Islet of Langerhans (tissue), 1 donor: ENCODE measurements around the gene SLC15A4.
"Not testable (repeated sequence)": the region's sequence is repeated elsewhere in the genome, so short reads cannot be mapped to it uniquely, and the experiment has no call there.

Source experiments
- FAIRE-seq: peaks from one replicate; lab custom pipeline; 2011; peaks lifted over from hg19 to GRCh38; lab: Jason Lieb, UNC

Gene SLC15A4

DNA sequence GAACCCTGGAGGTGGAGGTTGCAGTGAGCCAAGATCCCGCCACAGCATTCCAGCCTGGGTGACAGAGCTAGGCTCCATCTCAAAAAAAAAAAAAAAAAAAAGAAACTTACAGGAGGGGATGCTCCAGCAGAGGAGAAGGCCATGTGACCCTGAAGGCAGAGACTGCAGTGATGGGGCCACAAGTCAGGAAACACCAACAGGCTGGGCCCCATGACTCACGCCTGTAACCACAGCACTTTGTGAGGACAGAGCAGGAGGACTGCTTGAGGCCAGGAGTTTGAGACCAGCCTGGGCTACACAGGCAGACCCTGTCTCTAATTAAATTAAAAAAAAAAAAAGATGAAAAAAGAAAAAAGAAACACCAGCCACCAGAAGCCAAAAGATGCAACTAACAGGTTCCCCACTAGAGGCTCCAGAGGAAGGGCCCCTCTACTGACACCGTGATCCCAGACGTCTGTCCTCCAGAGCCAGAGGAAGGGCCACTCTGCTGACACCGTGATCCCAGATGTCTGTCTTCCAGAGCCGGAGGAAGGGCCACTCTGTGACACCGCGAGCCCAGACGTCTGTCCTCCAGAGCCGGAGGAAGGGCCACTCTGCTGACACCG, 20.4 kb upstream of the SLC15A4 start:
- FAIRE-seq: no peak

DNA sequence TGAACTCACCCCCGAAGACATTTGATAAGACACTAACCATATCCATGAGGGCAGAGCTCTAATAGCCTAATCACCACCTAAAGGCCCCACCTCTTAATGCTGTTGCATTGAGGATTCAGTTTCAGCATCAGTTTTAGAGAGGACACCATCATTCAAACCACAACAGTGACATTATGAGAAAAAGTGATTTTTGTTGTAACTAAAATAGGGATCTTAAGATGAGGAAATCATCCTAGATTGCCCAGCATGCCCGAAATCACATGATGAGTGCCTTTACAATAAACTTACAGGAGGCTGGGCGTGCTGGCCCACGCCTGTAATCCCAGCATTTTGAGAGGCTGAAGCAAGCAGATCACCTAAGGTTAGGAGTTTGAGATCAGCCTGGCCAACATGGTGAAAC, 19.8 kb upstream of the SLC15A4 start:
- no peak for FAIRE-seq

DNA sequence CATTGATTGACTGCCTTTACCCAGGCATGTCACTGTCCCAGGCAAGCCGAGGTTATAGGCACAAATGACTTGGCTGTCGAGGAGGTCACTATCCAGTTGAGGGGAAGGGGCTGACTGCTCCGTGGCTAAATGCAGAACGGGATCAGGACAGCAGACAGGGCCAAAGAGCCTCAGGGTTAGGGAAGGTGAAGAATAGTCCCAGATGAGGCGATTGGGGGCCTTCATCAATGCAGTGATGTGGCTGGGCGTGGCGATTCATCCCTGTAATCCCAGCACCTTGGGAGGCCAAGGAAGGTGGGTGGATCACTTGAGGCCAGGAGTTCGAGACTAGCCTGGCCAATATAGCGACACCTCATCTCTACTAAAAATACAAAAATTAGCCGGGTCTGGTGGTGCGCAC, 18.8 kb upstream of the SLC15A4 start:
- FAIRE-seq: no peak

DNA sequence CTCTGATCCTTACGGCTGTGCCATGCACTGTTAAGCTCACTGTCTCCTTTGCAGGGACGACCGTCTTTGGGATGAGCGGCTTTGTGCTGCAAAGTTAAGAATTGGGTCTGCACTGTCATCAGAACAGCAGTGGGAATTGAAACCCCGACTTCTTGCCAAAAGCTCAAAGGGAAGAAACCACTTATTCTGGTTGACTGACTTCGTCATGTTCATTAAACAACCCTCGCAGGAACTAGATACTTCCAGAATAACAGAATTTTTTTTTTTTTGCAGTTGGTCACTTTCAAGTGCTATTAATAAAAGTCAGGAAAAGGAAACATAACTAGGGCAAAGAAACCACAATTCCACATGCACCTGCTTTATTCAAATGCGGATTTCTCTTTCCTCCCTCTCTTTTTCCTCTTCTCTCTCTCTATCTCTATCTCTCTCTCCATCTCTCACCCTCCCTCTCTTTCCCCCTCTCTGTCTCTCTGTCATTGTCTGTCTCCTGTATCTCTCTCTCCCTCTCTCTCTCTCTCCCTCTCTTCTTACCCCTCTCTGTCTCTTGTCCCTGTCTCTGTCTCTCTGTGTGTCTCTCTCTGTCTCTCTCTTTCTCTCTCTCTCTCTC, 17.2 kb upstream of the SLC15A4 start:
- FAIRE-seq: no peak

DNA sequence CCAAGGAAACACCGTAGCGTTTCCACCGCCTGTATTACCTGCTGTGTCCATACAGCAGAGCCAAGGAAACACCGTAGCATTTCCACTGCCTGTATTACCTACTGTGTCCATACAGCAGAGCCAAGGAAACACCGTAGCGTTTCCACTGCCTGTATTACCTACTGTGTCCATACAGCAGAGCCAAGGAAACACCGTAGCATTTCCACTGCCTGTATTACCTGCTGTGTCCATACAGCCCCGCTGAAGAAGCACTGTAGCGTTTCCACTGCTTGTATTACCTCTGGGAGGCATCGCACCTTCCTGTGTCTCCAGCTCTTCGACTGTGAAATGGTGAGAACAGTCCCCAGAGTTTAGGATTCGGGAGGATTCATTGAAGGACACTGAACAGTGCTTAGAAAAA, 16.1 kb upstream of the SLC15A4 start:
- FAIRE-seq: not testable (repeated sequence)

DNA sequence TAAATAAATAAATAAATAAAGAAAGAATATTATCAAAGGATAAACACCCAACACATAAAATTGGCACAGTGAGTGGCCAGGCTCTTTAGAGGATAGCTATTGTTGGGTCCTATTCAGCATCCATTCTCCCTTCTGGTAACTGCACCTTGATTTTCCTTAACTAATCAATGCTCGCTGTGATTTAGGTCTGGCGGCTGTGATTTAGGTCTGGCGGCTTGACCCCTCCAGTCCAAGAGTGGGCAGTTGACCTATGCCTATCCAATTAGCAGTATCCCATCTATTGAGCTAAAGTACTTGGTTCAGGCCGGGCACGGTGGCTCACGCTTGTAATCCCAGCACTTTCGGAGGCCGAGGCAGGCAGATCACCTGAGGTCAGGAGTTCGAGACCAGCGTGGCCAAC, 9.7 kb upstream of the SLC15A4 start:
- no peak for FAIRE-seq

DNA sequence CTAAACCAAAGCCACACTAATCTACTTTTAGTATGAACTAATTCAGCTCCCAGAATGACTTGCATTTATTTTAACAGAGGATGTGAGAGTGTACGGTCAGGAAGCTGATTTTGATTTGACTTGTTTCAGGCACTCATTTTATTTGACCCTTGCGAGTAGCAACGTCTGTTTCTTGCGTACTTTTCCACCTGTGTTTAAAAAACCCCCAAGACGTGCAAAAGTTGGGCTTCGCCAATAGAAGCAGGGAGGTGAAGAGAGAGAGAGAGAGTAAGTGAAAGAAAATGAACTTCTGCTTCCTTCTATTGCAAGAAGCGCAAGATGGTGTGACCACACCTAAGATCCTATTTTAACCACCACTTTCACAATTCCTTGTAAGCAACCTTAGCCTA, 6.7 kb upstream of the SLC15A4 start:
- FAIRE-seq: no peak

DNA sequence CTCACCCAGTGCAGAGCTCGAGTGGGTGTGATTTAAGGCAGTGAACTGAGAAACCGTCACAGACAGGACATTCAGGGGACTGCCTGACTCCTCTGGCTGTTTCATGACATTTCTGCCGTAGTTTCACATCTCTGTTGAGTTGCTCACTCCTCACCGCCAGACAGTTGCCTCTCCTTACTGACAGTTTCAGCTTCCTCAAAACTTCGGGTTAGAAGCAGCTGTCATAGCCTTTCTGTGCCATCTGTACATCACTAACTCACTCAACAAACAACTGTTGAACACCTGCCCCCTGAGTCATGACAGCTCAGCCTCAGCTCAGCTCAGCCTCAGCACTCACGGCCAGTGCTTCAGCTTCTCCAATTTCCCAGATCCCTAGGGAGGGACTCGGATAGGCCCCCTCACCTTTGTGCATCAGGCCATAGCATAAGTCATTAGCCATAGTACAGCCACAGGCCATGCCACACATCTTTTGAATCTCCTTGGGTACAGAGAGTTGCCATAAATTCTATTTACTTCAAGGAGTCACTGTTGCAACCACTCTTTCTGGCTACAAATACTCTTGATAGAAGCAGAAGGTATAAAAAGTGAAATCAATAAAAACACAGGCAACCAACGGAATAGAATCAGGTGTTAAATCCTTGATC, 6.2 kb upstream of the SLC15A4 start:
- FAIRE-seq: no peak

DNA sequence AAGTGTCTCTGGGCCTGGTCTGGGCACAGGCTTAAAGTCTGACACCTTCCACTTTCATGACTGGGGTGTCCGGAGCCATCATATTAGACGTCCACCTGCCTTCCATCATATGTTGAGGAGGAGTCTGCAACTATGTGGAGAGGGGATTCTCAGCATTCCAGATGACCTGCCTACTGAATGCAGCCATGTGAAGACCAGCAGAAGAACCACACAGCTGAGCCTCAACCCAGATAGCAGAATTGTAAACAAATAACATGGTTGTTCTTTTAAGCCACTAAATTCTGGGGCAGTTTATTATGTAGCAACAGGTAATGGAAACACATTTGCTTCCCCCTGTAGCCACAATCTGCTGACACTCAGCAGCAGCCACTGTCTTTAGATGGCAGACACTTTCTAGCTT, 4.0 kb upstream of the SLC15A4 start:
- no peak for FAIRE-seq

DNA sequence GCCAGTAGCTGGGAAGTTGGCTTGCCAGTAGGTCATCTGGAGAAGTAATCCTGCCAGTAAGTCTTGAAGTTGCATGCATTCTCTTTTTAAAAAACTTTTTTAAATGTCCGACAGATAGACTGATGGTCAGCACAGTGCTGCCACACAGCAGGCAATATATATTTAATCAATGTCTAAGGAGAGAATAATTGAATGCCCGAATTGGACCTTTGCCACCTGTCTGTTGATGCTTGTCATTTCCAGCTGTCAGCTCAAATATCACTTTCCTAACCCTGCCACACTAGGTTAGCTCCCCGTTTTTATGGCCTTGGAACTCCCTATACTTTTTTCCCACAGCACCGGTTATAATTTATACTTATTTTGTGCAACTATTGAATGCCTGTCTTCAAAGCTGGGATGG, 2.1 kb upstream of the SLC15A4 start:
- FAIRE-seq: no peak

DNA sequence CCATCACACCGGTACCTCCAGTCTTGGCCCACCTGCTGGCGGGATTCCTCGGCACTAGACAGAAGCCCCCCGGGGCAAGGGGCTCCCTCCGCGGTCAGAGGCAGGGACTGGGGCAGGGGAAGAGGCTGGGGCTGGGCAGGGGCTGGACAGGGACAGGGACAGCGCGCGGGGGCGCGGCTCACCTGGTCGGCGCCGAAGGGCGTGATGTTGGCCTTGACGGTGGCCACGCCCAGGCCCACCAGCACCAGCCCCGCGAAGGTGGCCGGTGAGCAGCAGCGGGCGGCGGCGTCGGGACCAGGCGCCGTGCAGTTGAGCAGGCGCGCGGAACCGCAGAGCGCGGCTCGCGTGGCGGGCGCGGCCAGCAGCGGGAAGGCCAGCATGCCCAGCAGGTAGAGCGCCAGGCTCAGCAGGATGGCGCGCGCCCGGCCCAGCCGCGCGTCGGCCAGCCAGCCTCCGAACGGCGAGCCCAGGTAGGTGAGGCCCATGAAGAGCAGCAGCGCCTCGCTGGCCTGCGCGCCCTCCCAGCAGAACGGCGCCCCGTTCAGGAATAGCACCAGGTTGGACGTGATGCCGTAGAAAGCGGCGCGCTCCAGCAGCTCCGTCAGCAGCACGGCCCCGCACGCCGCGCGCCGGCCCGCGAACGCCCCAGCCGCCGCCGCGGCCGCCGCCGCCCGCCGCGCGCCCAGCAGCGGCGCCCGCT, 392 bp downstream of the SLC15A4 start:
- FAIRE-seq: no peak

DNA sequence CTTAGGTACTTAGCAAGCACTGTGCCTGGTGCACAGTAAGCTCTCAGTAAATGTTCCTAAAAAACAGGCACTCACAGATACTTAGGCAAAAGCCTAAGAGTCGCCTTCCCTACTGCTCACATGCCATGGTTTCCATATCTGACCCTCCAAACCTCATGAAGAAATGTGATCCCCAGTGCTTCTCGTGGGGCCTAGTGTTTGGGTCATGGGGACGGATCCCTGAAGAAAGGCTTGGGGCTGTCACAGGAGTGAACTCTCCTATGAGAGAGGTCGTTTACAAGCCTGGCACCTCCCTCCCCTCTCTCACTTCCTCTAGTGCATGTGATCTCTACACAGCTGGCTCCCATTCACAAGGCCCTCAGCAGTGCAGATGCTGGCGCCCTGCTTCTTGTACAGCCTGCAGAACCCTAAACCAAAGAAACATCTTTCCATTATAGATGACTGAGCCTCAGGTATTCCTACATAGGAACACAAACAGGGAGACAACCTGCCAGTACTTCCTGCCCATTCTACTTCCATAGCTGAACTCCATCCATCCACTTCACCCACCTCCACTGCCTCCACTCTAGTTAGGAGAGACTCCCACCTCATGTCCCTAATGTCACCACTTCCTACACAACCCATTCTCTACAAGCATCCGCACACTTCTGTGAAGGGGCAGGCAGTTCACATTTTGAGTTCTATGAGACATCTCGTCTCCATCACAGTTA, 2.9 kb downstream of the SLC15A4 start:
- no peak for FAIRE-seq

DNA sequence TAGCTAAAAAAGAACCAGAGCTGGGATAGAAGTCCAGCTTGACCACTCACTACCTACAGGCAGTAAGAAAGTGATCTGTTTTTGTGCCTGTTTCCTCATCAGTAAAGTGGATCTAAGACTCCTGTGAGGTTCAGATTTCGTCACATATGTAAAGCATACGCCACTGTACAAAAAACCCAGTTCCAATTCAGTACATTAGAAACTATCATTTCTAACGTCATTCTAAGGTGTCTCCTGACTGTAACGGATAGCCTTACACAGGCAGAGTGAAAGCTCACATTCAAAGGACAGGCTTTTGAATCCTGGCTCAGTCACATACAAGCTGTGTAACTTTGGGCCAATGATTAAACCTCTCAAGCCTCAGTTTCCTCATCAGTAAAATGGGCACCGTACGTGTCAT, 3.5 kb downstream of the SLC15A4 start:
- no peak for FAIRE-seq

DNA sequence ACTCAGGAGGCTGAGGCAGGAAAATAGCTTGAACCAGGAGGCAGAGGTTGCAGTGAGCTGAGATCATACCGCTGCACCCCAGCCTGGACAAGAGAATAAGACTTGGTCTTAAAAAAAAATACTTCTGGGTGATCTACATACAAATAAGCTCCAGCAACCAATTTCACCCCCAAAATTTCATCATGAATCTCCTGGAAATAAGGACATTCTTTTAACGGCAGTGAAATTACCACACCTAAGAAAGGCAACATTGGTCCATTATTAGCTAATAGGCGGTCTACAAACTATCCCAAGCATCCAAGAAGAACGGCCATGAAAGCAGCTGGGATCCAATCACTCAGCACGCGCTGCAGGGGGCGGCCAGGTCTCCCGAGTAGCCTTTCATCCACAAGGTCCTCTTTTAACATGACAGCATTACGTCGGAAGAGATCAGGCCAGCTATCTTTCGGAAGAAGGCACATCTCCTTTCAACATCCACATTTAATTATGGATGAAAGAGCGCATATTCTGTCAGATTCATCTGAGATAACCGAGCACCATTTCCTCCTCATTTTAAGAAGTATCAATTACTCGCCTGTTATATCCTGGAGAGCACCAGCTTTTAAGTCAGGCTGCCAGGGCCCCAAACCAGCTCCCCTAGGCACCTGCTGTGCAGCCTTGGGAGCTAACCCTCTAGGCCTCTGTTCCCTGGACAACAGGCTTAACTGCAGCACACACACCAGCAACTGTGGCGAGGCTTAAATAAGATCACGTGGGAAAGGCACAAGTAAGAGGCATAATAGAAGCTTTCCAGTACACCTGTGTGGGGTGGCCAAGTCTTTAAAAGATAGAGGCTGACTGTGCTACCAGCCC, 4.2 kb downstream of the SLC15A4 start:
- no peak for FAIRE-seq

DNA sequence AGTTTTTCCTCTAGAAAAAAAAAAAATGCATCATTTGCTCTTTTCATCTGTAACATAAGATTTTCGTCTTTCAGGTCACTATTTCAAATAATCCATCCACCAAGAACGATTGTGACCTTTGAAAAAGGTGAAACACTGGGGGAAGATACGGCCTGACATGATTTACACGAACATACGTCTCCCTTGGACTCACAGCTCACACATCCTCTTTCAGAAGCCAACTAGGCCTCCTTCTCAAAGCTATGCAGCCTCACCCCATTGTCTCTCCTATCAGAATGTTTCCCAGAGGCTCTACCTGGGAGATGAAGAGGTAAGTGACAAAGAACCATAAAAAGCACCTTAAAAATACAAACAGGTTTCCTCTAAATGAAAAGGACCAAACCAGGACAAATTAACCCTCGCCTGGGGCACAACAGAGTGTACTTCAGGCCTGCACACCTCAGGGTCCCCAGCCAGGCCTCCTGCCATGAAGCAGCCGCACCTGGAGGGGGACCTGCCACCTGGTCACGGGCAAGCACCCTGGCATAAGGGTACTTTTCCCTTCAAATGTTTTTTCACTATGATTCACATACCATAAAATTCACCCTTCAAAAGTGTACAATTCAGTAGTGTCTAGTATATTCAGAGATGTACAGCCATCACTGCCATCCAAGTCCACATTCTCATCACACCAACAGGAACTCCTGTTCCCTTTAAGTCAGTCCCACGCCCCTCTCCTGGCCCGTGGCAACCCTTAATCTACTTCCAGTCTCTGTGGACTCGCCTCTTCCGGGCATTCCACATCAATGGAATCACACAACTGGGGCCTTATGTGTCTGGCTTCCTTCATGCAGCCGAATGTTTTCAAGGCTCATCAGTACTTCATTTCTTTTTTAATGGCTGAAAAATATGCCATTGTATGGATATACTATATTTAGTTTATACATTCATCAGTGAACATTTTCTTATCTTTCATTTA, 5.4 kb downstream of the SLC15A4 start:
- no peak for FAIRE-seq

DNA sequence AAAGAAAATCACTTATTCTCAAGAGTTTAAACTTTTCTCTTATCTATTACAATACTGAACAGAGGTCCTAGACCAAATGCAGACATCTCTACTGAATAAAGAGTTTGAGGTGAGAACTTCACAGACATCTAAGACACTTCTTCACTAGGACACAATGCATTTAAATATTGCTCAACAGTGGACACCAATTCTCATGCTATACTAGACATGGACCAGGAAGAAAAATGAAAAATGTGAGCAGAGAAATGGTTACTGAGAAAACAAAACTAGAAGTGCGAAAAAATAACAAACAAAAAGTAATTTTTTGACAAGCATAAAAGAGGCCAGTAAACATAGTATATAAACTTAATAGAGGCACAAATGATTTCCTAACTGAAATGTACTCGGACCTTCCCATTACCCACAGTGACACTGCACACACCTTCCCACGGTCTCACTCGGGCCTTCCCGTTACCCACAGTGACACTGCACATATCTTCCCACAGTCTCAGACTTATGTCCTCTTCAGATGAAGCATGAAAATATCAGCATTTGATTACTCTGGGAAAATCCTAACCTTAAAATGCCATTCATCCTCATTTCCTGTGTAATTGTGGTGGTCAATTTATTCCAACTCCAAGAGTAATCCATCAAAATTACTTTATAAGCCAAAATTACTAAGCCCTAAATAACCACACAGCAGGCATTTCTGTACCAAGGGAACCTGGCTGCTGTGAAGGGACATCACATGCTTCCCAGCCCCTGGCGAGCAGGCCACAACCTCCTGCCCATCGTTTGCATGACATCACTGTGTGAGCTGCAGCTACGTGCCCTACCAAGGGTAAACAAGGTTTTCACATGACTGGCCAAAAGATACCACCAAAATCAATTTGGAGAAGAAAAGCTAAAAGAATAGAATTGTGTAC, 6.4 kb downstream of the SLC15A4 start:
- peak; percentile 71 for FAIRE-seq

DNA sequence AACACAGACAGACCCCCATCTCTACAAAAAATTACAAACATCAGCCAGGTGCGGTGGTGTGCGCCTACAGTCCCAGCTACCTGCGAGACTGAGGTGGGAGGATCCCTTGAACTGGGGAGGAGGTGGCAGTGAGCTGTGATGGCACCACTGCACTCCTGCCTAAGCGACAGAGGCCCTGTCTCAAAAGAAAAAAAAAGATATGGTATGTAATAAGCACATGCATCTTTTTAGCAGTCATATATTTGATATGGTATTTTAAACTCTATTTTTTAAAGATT, 7.2 kb downstream of the SLC15A4 start:
- FAIRE-seq: no peak

DNA sequence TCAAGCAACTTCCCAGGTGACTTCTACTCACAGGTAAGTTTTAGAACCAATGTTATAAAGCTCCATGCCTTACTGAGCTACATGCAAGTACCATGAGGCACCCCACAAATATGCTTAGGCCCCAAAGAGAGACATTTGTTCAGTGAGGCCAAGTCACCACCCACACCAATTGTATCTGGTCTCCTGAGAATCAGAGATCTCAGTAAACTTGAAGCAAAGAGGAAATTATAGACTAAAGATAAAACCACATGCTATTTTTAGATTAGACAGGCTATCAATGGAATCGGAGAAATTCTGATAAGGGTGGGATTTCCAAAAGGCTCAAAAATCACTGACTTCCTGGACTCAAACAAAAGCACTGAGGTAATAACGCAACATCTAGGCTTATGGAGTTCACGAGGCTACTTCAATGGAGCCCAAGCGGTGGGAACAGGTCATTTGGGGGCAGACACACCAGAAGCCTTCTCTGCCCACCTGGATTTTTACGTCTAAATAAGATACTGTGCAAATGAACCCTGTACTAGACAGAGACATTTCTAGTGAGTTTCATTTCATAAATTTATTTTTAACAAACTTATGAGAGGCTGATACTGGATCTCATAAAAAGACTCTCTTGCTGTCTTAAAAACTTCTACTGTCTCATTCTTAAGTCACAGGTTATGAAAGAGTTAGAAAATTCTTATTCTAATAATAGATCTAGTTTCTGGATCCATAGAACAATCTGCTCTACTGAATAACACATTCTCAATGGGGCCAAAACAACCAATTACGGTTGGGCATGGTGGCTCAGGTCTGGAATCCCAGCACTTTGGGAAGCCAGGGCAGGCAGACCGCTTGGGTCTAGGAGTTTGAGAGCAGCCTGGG, 7.7 kb downstream of the SLC15A4 start:
- FAIRE-seq: no peak
